SJCRH30 (cell line): ENCODE measurements around the gene PLCD3. TPM values are rescaled to one million over a fixed set of nuclear protein-coding genes. Genes with fewer than 3 reads are reported as not detected.

Experiments
- DNase-seq, 2 experiments: peaks; one replicate each; pipeline ENCODE4 v3.0.0-alpha.2; 2015 to 2020
- H3K27ac ChIP-seq: fragments of 250-450 bp; sonication (Bioruptor Pico); 2 replicates; pipeline ENCODE4 v1.5.1; 2020; ENCODE audit warnings: mild to moderate bottlenecking, moderate library complexity
- H3K27me3 ChIP-seq: fragments of 250-450 bp; sonication (Bioruptor Pico); 2 replicates; pipeline ENCODE4 v1.5.1; 2020; ENCODE audit warnings: mild to moderate bottlenecking, moderate library complexity
- H3K36me3 ChIP-seq: fragments of 250-450 bp; sonication (Bioruptor Pico); 2 replicates; pipeline ENCODE4 v1.5.1; 2020; ENCODE audit warnings: mild to moderate bottlenecking, moderate library complexity
- H3K4me1 ChIP-seq: fragments of 250-450 bp; sonication (Bioruptor Pico); 2 replicates; pipeline ENCODE4 v1.5.1; 2020; ENCODE audit warnings: mild to moderate bottlenecking, moderate library complexity
- H3K4me3 ChIP-seq: fragments of 250-450 bp; sonication (Bioruptor Pico); 2 replicates; pipeline ENCODE4 v1.5.1; 2020; ENCODE audit warnings: mild to moderate bottlenecking, moderate library complexity
- H3K9me3 ChIP-seq: fragments of 250-450 bp; sonication (Bioruptor Pico); replicated peaks from 2 replicates; pipeline ENCODE4 v1.5.1; 2020; ENCODE audit warnings: mild to moderate bottlenecking, moderate library complexity
- total RNA-seq: library from RNA; depleted of rRNA; stranded (reverse); fragments of >200 nt; shearing (Covaris generic); gene quantifications from 2 replicates; pipeline ENCODE4 v1.2.3, GENCODE V29; 2014

PLCD3 gene
- total RNA-seq, 1 experiment from 2014 or later = 5.8 TPM

GRCh38 chr17:45145035-45145389 lies 12.7 kb upstream of the PLCD3 start:
- H3K27me3 ChIP-seq = no peaks in the 10 kb centered on the region
- H3K27ac ChIP-seq = no peak overlapping the region
- no peaks in the 10 kb centered on the region for H3K36me3 ChIP-seq
- no peaks in the 10 kb centered on the region for H3K9me3 ChIP-seq
- peaks cover 8% of the 10 kb centered on the region for H3K4me1 ChIP-seq
- DNase-seq = no peak
- no peak overlapping the region for H3K4me3 ChIP-seq

GRCh38 chr17:45144199-45145034 lies 12.1 kb upstream of the PLCD3 start:
- Histone ChIP-seq H3K27me3 (no peaks in the 10 kb centered on the region), H3K4me1 (peaks cover 14% of the 10 kb centered on the region), H3K4me3 (no peak overlapping the region), H3K36me3 (no peaks in the 10 kb centered on the region), H3K9me3 (no peaks in the 10 kb centered on the region), H3K27ac (no peak overlapping the region)
- no peak for DNase-seq

- H3K36me3 ChIP-seq = no peaks in the 10 kb centered on the region
- H3K27me3 ChIP-seq = no peaks in the 10 kb centered on the region
- H3K4me1 ChIP-seq = peaks cover 21% of the 10 kb centered on the region
- H3K27ac ChIP-seq = no peak overlapping the region
- H3K4me3 ChIP-seq = no peak overlapping the region
- peak in 1 of 2 experiments; percentile 33 for DNase-seq
- no peaks in the 10 kb centered on the region for H3K9me3 ChIP-seq
These were observed 11.5 kb upstream of the PLCD3 start for GRCh38 chr17:45143767-45144198.

GRCh38 chr17:45143094-45143670 lies 10.9 kb upstream of the PLCD3 start:
- no peaks in the 10 kb centered on the region for H3K27me3 ChIP-seq
- H3K36me3 ChIP-seq = no peaks in the 10 kb centered on the region
- no peak for DNase-seq
- H3K4me3 ChIP-seq = no peak overlapping the region
- no peak overlapping the region for H3K27ac ChIP-seq
- peaks cover 21% of the 10 kb centered on the region for H3K4me1 ChIP-seq
- no peaks in the 10 kb centered on the region for H3K9me3 ChIP-seq

GRCh38 chr17:45139533-45139920 lies 7.2 kb upstream of the PLCD3 start:
- H3K27me3 ChIP-seq = no peaks in the 10 kb centered on the region
- H3K9me3 ChIP-seq = no peaks in the 10 kb centered on the region
- H3K4me1 ChIP-seq = peaks cover 20% of the 10 kb centered on the region
- no peak overlapping the region for H3K4me3 ChIP-seq
- H3K36me3 ChIP-seq = no peaks in the 10 kb centered on the region
- DNase-seq = peak; percentile 60 to 83
- H3K27ac ChIP-seq = no peak overlapping the region

GRCh38 chr17:45138911-45139532 lies 6.7 kb upstream of the PLCD3 start:
- Histone ChIP-seq H3K27me3 (no peaks in the 10 kb centered on the region), H3K36me3 (no peaks in the 10 kb centered on the region), H3K4me1 (peaks cover 20% of the 10 kb centered on the region), H3K4me3 (no peak overlapping the region), H3K27ac (no peak overlapping the region), H3K9me3 (no peaks in the 10 kb centered on the region)
- DNase-seq = peak in 1 of 2 experiments; percentile 42

GRCh38 chr17:45137561-45138305 lies 5.4 kb upstream of the PLCD3 start:
- no peaks in the 10 kb centered on the region for H3K36me3 ChIP-seq
- no peaks in the 10 kb centered on the region for H3K27me3 ChIP-seq
- H3K4me1 ChIP-seq = peaks cover 20% of the 10 kb centered on the region
- H3K4me3 ChIP-seq = no peak overlapping the region
- no peaks in the 10 kb centered on the region for H3K9me3 ChIP-seq
- DNase-seq = no peak
- no peak overlapping the region for H3K27ac ChIP-seq

GRCh38 chr17:45136846-45137560 lies 4.7 kb upstream of the PLCD3 start:
- Histone ChIP-seq H3K27me3 (no peaks in the 10 kb centered on the region), H3K4me3 (no peak overlapping the region), H3K36me3 (no peaks in the 10 kb centered on the region), H3K9me3 (no peaks in the 10 kb centered on the region), H3K27ac (no peak overlapping the region), H3K4me1 (peaks cover 20% of the 10 kb centered on the region)
- DNase-seq = no peak

- no peak for DNase-seq
- H3K4me3 ChIP-seq = peak overlapping the region; percentile 41
- H3K27me3 ChIP-seq = no peaks in the 10 kb centered on the region
- no peaks in the 10 kb centered on the region for H3K9me3 ChIP-seq
- H3K27ac ChIP-seq = no peak overlapping the region
- no peaks in the 10 kb centered on the region for H3K36me3 ChIP-seq
- peaks cover 20% of the 10 kb centered on the region for H3K4me1 ChIP-seq
These were observed 3.9 kb upstream of the PLCD3 start for GRCh38 chr17:45135978-45136791.

GRCh38 chr17:45135192-45135977 lies 3.1 kb upstream of the PLCD3 start, which contains the start of gene ACBD4:
Gene ACBD4, plus strand, starts transcription at chr17:45135687. Its CDS starts 458 bp downstream, at chr17:45136145.
- DNase-seq = peak; percentile 96 to 99
- Histone ChIP-seq H3K27ac (no peak within 1 kb of the TSS), H3K9me3 (no peaks in the 10 kb centered on the region), H3K4me1 (peaks cover 20% of the 10 kb centered on the region), H3K36me3 (no peaks in the 10 kb centered on the region), H3K27me3 (no peaks in the 10 kb centered on the region), H3K4me3 (peak within 1 kb of the TSS; percentile 41)

- DNase-seq = peak; percentile 81 to 89
- Histone ChIP-seq H3K4me1 (peaks cover 19% of the 10 kb centered on the region), H3K27ac (peak overlapping the region; percentile 19; the same call in 1 of the 2 replicates)
These were observed 503 bp upstream of the PLCD3 start for GRCh38 chr17:45132572-45133463.

GRCh38 chr17:45131616-45132319 lies 547 bp downstream of the PLCD3 start:
- Histone ChIP-seq H3K27me3 (no peaks in the 10 kb centered on the region), H3K36me3 (no peaks in the 10 kb centered on the region), H3K9me3 (no peaks in the 10 kb centered on the region), H3K27ac (no peak overlapping the region; the same call in 1 of the 2 replicates), H3K4me1 (peaks cover 26% of the 10 kb centered on the region), H3K4me3 (peak overlapping the region; percentile 73)
- peak; percentile 70 to 71 for DNase-seq

More at GRCh38 chr17:45132572-45133463, 503 bp upstream of the PLCD3 start:
- Histone ChIP-seq H3K9me3 (no peaks in the 10 kb centered on the region), H3K4me3 (peak overlapping the region; percentile 73), H3K27me3 (no peaks in the 10 kb centered on the region), H3K36me3 (no peaks in the 10 kb centered on the region)
